ENCODE measurements around the gene BRD3.

DNA sequence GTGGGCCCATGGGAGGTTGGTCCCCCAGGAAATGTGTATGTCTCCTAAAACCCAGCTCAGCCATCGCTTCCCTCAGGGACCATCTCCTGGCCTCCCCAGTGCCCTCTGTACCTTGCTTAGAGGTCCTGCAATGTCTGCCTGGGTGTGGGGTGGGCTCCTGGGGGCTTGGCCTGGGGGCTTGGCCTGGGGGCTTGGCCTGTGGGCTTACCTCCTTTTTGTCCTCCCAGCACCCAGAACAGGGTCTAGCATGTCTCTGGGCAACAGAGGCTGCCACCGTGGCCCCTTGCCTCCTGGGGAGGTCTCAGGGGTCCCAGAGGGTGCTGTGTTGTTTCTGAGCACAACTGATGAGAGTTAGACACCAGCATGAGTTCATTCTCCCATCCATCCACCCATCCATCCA lies 65.0 kb downstream of the BRD3 start:
- TF ChIP-seq JUN (IDR thresholded peaks at IDR 0.05; ENCODE audit: low read depth, low read length) (no peak), EP300 (IDR thresholded peaks at IDR 0.05; ENCODE audit: borderline replicate concordance in 1 of 2, low read depth in 2 of 2, low read length in 2 of 2) (no peak), NRF1 (IDR thresholded peaks at IDR 0.05; ENCODE audit: low read depth, low read length) (no peak), TBP (IDR thresholded peaks at IDR 0.05; ENCODE audit: low read depth, low read length) (no peak), POLR2A (IDR thresholded peaks at IDR 0.05; ENCODE audit: control extremely low read depth in 1 of 2, low read depth in 2 of 2, low read length in 2 of 2) (no peak)
- TF ChIP-seq, protein P1, sequence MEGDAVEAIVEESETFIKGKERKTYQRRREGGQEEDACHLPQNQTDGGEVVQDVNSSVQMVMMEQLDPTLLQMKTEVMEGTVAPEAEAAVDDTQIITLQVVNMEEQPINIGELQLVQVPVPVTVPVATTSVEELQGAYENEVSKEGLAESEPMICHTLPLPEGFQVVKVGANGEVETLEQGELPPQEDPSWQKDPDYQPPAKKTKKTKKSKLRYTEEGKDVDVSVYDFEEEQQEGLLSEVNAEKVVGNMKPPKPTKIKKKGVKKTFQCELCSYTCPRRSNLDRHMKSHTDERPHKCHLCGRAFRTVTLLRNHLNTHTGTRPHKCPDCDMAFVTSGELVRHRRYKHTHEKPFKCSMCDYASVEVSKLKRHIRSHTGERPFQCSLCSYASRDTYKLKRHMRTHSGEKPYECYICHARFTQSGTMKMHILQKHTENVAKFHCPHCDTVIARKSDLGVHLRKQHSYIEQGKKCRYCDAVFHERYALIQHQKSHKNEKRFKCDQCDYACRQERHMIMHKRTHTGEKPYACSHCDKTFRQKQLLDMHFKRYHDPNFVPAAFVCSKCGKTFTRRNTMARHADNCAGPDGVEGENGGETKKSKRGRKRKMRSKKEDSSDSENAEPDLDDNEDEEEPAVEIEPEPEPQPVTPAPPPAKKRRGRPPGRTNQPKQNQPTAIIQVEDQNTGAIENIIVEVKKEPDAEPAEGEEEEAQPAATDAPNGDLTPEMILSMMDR (IDR thresholded peaks at IDR 0.05; ENCODE audit: control extremely low read depth in 1 of 3, insufficient read depth in 1 of 3, low read depth in 1 of 3, low read length in 3 of 3), result no peak
- TF ChIP-seq, protein P2, sequence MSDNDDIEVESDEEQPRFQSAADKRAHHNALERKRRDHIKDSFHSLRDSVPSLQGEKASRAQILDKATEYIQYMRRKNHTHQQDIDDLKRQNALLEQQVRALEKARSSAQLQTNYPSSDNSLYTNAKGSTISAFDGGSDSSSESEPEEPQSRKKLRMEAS (IDR thresholded peaks at IDR 0.05), result no peak
